GM21381 (cell line): ENCODE results near the gene GATAD2A.

Source experiments
- ATAC-seq: cut with Tn5 transposase; IDR thresholded peaks from one replicate; pipeline ENCODE4 v1.9.1; 2021; ENCODE audit warnings: mild to moderate bottlenecking, moderate library complexity; ENCODE audit not compliant: unreplicated experiment

GATAD2A gene

DNA sequence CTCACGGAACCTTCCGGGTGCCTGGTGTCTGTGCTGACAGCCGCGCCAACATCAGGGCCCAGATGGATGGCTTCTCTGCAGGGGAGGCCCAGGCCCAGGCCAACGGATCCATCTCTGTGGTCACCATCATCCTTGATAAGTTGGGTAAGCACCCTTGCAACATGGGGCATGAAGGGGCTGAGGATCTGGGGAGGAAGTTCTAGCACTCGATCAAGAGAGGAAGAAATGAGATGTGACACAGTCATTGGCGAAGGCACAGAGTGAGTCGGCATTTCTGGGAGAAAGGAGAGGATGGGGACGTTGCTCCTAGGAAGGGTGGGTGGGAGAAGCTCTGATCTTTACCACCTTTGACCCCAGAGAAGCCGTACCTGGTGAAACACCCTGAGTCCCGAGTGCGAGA is 137.0 kb downstream of the GATAD2A start:
- no peak for ATAC-seq

GRCh38 chr19:19543101-19543500 is 137.6 kb downstream of the GATAD2A start:
- no peak for ATAC-seq

GRCh38 chr19:19543640-19544039 is 138.2 kb downstream of the GATAD2A start:
- ATAC-seq: no peak

- ATAC-seq: no peak
Measured at GRCh38 chr19:19544257-19544953, 138.9 kb downstream of the GATAD2A start.

DNA sequence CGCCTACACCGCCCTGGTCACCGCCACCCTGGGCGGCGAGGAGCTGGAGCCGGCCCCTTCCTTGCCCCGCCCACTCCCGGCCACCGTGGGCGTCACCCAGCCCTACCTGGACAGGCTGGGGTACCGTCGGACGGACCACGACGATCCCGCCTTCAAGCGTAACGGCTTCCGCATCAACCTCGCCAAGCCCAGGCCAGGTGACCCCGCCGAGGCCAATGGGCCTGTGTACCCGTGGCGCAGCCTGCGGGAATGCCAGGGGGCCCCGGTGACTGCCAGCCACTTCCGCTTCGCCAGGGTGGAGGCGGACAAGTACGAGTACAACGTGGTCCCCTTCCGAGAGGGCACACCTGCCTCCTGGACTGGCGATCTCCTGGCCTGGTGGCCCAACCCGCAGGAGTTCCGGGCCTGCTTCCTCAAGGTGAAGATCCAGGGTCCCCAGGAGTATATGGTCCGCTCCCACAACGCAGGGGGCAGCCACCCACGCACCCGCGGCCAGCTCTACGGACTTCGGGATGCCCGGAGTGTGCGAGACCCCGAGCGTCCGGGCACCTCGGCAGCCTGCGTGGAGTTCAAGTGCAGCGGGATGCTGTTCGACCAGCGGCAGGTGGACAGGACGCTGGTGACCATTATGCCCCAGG is 139.6 kb downstream of the GATAD2A start:
- ATAC-seq: no peak

- ATAC-seq: no peak
Measured at GRCh38 chr19:19545707-19546106, 140.2 kb downstream of the GATAD2A start.

DNA sequence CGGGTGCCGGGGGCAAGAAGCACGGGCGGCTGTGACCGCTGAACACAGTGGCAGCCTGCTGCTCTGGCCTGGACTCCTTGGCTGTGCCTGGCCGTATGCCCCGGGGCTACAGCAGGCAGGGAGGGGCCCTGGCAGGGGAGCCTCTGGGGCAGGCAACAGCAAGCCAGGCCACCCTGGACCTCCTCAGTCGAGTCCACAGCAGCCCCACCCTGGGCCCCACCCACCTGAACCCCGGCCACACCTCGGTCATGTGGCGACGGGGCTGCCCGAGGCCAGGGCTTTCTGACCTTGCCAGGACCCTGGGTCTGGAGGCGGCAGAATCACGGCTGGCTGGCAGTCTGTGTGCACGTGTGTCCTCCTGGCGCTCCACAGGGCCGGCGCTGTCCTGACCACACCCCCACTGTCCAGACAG is 141.3 kb downstream of the GATAD2A start:
- ATAC-seq: no peak

DNA sequence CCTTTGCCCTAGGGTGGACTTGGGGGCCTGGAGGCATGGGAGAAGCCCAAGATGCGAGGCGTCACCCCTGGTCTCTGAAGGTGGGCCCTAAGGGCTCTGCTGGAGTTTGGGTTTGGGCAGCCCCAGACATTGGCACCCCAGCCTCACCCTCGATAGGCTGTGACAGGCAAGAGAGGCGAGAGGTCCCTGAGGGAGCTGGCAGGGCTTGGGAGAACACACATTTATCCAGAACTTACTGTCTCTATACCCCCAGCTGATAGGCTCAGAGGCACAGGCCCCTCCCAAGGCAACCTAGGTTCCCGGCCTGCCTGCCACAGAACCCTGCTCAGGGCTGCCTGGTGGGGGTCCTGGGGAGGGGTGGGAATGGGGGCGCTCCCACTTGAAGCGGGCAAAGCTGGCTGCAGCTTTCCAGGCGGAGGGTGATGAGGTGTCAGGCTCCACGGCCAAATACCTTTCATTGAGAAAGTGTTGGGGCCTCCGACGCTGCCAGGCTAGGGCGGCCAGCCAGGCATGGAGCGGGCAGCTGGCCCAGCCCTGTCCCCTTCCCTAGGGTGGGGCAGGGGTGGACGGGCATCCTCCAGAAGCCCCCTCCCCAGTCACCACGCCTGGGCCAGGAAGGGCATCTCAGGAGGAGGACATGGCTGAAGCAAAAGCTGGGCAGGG is 142.3 kb downstream of the GATAD2A start:
- no peak for ATAC-seq

- no peak for ATAC-seq
Measured at GRCh38 chr19:19548915-19549759, 143.7 kb downstream of the GATAD2A start.

DNA sequence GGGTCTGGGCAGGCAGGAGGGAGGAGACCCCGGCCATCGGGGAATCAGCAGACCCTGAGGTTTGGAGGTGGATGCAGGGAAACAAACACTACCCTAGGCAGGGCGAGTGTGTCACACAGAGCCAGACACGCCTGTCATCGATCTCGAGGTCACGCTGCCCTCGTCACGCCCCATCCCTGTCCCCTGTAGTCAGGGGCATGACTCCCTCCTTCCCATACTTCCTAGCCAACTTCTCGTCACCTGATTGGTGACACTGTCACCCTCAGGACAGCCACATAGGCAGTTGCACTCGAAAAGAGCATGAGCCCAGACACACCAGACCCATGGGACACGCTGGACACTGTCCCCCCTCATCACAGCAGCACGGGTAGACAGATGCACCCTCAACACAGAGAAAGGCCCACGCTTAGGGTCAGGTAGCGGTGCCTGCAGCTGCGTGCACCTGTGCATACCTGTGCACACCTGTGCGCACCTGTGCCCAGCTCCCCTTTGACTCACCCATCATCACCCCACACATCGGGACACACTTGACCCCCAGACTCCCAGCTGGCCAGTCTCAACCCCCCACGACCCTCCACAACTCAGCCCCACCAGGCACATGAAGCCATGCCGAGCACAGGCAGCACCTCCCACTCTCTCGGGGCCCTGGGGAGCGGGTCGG is 144.5 kb downstream of the GATAD2A start:
- no peak for ATAC-seq

DNA sequence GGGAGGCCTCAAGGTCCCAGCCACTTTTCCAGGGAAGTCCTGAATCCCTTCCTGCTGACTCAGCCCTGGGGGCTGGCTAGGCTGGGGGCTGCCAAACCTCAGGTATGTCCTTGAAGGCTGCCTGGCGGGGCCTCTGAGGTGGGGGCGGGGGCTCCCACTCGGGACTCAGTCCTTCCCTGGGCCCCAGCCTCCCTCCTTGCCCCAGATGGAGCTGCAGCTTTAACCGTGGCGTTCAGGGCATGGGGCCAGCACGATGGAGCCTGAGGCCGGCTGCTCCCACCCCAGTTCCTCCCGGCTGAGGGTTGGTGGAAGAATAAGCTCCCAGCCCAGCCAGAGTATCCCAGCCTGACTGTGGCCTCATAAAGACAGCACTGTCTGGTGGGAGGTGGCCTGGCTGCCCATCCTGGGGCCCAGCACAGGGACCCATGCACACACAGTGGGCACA is 145.0 kb downstream of the GATAD2A start:
- ATAC-seq: no peak

GRCh38 chr19:19550972-19551852 is 145.7 kb downstream of the GATAD2A start:
- no peak for ATAC-seq

- ATAC-seq: no peak
Measured at GRCh38 chr19:19551853-19552192, 146.3 kb downstream of the GATAD2A start.

- no peak for ATAC-seq
Measured at GRCh38 chr19:19552798-19553197, 147.3 kb downstream of the GATAD2A start.

DNA sequence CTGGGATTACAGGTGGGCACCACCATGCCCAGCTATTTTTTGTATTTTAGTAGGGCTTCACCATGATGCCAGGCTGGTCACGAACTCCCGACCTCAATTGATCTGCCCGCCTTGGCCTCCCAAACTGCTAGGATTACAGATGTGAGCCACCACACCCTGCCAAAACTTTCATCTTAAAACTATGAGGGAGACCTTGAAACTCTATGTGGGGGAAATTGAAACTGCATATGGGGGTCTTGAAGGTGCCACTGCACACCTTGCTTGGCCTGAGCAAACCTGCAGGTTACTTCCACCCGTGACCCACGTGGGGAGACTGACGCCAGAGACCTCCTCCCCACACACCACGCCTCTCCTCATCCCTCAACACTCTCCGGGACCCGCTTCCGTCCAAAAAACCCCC is 148.2 kb downstream of the GATAD2A start:
- no peak for ATAC-seq

DNA sequence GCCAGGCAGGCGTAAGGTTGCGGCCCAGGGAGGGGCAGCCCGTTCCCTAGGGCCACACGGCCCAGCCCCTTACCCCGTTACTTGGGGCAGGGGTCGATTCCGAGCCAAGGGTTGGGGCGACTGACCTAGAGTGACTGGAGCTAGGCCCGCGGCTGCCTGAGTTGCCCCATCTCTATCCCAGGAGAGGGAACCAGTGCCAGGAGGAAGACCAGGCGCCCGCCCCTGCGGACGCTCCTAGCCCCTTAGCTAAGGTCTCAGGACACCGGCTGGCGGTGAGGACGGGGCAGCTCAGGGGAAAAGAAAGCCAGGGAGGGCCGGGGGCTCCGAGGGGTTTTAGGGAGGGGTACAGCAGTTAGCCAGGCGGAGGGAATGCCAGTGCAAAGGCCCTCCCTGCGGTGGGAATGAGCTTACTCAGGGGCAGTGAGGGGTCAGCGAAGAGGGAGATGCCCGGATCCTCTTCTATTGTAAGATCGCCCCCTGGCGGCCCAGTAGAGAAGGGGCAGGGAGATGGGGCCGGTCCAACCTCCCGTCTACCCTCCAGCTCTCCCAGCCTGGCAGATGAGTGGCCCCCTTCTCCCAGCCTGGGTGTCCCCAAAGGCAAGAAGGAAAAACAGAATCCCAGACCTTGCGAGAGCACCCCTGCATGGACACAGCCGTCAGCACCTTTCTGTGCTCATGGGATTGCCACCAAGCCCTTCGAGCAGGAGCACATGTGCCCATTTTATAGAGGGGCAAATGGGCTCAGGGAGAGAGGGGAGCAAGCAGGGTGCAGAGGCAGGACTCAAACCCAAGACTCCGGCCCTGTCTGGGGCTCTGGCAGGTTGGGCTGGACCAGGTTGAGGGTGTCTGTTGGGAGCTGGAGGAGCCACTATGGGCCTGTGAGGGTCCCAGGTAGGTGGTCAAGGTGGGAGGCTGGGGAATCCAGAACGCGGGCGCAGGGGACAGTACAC is 148.9 kb downstream of the GATAD2A start:
- no peak for ATAC-seq

- no peak for ATAC-seq
Measured at GRCh38 chr19:19558055-19558454, 152.6 kb downstream of the GATAD2A start.
